Neural progenitor cell (in vitro differentiated cells): Measurements from ENCODE around the gene ENPP4.
"Not testable (repeated sequence)": the region's sequence is repeated elsewhere in the genome, so short reads cannot be mapped to it uniquely, and the experiment has no call there.

ENCODE experiments used
- CTCF ChIP-seq: fragments of 200-600 bp; sonication (generic); IDR thresholded peaks from 2 replicates; pipeline ENCODE4 v1.5.1; 2017; ENCODE audit warnings: antibody characterized with exemption, mild to moderate bottlenecking
- EZH2 ChIP-seq: fragments of 200-600 bp; sonication (generic); IDR thresholded peaks from 2 replicates; pipeline ENCODE4 v1.6.1; 2017; ENCODE audit warnings: antibody characterized with exemption, mild to moderate bottlenecking, moderate library complexity

GRCh38 chr6:46085688-46086087 is 44.1 kb upstream of the ENPP4 start:
- TF ChIP-seq CTCF, EZH2: not testable (repeated sequence)
